Lower leg skin (tissue), 3 donors: ENCODE results near the gene ACP5.

Experiments
- POLR2A ChIP-seq, 2 donors: fragments of 450-650 bp; IDR thresholded peaks; one replicate each; pipeline ENCODE4 v1.6.1; 2016 to 2017; ENCODE audit warnings: antibody characterized with exemption in 2 of 2, mild to moderate bottlenecking in 1 of 2, moderate library complexity in 1 of 2
- TF ChIP-seq, protein P1 (sequence below), 3 donors: fragments of 450-650 bp; IDR thresholded peaks; one replicate each; pipeline ENCODE4 v1.5.1; 2016; ENCODE audit warnings: antibody characterized with exemption in 3 of 3, mild to moderate bottlenecking in 3 of 3, moderate library complexity in 2 of 3

DNA sequence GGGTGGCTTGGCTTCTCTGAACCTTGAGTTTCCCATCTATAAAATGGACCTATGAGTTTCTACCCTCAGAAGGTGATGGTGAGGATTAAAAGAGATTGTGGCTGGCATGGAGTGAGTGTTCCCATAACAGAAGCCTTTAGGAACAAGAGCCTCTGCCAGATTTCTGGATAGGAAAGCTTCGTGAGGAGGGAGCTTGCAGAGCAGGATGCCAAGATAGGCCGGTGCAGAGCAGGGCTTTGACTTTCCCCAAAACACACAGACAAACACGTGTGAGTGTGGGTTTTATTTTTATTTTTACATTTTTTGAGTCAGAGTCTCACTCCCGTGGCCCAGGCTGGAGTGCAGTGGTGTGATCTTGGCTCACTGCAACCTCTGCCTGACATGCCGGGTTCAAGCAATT is 42.5 kb downstream of the ACP5 start:
- TF ChIP-seq, protein P1, sequence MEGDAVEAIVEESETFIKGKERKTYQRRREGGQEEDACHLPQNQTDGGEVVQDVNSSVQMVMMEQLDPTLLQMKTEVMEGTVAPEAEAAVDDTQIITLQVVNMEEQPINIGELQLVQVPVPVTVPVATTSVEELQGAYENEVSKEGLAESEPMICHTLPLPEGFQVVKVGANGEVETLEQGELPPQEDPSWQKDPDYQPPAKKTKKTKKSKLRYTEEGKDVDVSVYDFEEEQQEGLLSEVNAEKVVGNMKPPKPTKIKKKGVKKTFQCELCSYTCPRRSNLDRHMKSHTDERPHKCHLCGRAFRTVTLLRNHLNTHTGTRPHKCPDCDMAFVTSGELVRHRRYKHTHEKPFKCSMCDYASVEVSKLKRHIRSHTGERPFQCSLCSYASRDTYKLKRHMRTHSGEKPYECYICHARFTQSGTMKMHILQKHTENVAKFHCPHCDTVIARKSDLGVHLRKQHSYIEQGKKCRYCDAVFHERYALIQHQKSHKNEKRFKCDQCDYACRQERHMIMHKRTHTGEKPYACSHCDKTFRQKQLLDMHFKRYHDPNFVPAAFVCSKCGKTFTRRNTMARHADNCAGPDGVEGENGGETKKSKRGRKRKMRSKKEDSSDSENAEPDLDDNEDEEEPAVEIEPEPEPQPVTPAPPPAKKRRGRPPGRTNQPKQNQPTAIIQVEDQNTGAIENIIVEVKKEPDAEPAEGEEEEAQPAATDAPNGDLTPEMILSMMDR (IDR thresholded peaks at IDR 0.05), result no peak
- TF ChIP-seq POLR2A (IDR thresholded peaks at IDR 0.05), result no peak
